Calu3 (cell line): ENCODE measurements around the gene CECR2. TPM values are rescaled to one million over a fixed set of nuclear protein-coding genes. Genes with fewer than 3 reads are reported as not detected.

Experiments
- BruUV-seq: library from RNA; stranded (reverse); fragments of 400-500 nt; replicated peaks from 2 replicates; lab custom pipeline; 2021; lab: Mats Ljungman, UMichigan
- CTCF ChIA-PET: fragments of 300-600 bp; sonication (Branson Sonifier 250); formaldehyde crosslinking; loops from one replicate; lab custom pipeline; 2022; ENCODE audit warnings: antibody characterized with exemption; lab: Charles Lee
- DNase-seq: peaks from one replicate; pipeline ENCODE4 v3.0.0; 2022
- H3K27ac Mint-ChIP-seq: one replicate; pipeline ENCODE4 v1.8.0; 2022; ENCODE audit warnings: mixed read lengths; ENCODE audit not compliant: unreplicated experiment
- H3K27me3 Mint-ChIP-seq: one replicate; pipeline ENCODE4 v1.8.0; 2022; ENCODE audit warnings: mixed read lengths; ENCODE audit not compliant: unreplicated experiment
- H3K36me3 Mint-ChIP-seq: one replicate; pipeline ENCODE4 v1.8.0; 2022; ENCODE audit warnings: mild to moderate bottlenecking, moderate library complexity, mixed read lengths; ENCODE audit not compliant: insufficient read depth, unreplicated experiment
- H3K4me1 Mint-ChIP-seq: one replicate; pipeline ENCODE4 v1.8.0; 2022; ENCODE audit warnings: mild to moderate bottlenecking, low read depth, mixed read lengths; ENCODE audit not compliant: unreplicated experiment
- H3K4me3 Mint-ChIP-seq: one replicate; pipeline ENCODE4 v1.8.0; 2022; ENCODE audit warnings: mild to moderate bottlenecking, low read depth, moderate library complexity, mixed read lengths; ENCODE audit not compliant: unreplicated experiment
- H3K9me3 Mint-ChIP-seq: one replicate; pipeline ENCODE4 v1.8.0; 2022; ENCODE audit warnings: low read depth, mixed read lengths; ENCODE audit not compliant: unreplicated experiment
- intact Hi-C: fragments of 100-400 bp; cut with micrococcal nuclease; formaldehyde crosslinking; loops from one replicate; pipeline ENCODE4 v1.10.0; 2022; ENCODE audit not compliant: unreplicated experiment
- total RNA-seq: library from RNA; stranded (reverse); gene quantifications from 2 replicates; pipeline ENCODE4 v1.2.3, GENCODE V29; 2022
- TF ChIP-seq, protein P1 (sequence below): fragments of 200-600 bp; IDR thresholded peaks from one replicate; pipeline ENCODE4 v1.8.0; 2022; ENCODE audit warnings: antibody characterized with exemption; ENCODE audit not compliant: unreplicated experiment

Gene CECR2
- total RNA-seq, 1 experiment from 2014 or later = 0.09 TPM

DNA sequence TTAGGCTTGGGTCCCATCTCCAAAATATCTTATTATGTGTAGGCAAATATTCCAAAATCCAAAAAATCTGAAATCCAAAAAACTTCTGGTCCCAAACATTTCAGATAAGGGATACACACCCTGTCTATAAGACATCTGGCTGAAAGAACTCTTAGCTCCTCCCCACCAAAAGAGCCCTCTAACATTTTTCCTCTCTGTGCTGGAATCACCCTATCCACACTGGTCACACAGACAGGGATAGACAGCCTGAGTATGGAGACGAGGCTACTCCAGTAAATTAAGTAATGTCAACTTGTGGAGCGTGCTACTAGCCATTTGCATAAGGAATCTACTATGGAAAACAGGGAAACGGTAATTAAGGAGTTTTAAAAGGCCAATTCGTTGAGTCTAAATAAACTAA is 234.4 kb downstream of the CECR2 start:
- intact Hi-C loops = loop anchor here (10.0 kb wide), 1 partner anchor 49 kb away; no protein-coding TSS in a partner anchor
- TF ChIP-seq, protein P1, sequence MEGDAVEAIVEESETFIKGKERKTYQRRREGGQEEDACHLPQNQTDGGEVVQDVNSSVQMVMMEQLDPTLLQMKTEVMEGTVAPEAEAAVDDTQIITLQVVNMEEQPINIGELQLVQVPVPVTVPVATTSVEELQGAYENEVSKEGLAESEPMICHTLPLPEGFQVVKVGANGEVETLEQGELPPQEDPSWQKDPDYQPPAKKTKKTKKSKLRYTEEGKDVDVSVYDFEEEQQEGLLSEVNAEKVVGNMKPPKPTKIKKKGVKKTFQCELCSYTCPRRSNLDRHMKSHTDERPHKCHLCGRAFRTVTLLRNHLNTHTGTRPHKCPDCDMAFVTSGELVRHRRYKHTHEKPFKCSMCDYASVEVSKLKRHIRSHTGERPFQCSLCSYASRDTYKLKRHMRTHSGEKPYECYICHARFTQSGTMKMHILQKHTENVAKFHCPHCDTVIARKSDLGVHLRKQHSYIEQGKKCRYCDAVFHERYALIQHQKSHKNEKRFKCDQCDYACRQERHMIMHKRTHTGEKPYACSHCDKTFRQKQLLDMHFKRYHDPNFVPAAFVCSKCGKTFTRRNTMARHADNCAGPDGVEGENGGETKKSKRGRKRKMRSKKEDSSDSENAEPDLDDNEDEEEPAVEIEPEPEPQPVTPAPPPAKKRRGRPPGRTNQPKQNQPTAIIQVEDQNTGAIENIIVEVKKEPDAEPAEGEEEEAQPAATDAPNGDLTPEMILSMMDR = no peak
- Mint-ChIP-seq H3K27me3 (no peaks in the 10 kb centered on the region), H3K36me3 (peaks cover 25% of the 10 kb centered on the region), H3K4me3 (no peak overlapping the region), H3K4me1 (no peaks in the 10 kb centered on the region), H3K27ac (no peak overlapping the region), H3K9me3 (no peaks in the 10 kb centered on the region)
- CTCF ChIA-PET = no interaction called here
- BruUV-seq = no TSS peak
- no peak for DNase-seq

DNA sequence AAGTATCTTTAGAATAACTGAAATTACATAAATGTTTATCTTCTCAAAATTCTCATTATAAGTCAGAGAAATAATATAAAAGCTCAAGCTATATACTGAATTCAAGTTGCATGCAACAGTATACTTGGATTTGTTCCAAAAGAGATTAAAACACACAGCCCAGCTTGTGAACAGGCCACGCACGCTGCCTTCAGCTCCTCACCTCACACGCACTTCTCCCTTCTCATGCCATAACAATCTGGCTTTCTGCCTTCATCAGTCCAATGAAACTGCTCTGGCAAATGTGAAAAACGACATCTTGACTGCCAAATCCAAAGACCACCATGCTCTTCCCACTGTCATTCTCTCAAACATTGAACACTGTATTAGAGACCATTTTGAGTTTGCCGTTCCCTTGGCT is 237.2 kb downstream of the CECR2 start:
- Mint-ChIP-seq H3K27ac (no peak overlapping the region), H3K27me3 (no peaks in the 10 kb centered on the region), H3K4me1 (no peaks in the 10 kb centered on the region), H3K4me3 (no peak overlapping the region), H3K36me3 (peaks cover 15% of the 10 kb centered on the region), H3K9me3 (no peaks in the 10 kb centered on the region)
- intact Hi-C loops = loop anchor here (10.0 kb wide), 1 partner anchor 52 kb away; no protein-coding TSS in a partner anchor
- no peak for DNase-seq
- CTCF ChIA-PET = no interaction called here
- TF ChIP-seq, protein P1 = no peak
- no TSS peak for BruUV-seq

Other genes with a start within 250 kb of the CECR2 start
- 0.21 and 0.42 TPM in 2 replicates for gene TMEM121B, start 248.1 kb upstream of the CECR2 start, total RNA-seq
- 44.4 and 48.0 TPM in 2 replicates for gene HDHD5, start 210.2 kb upstream of the CECR2 start, total RNA-seq
- not detected in 2 replicates for gene ADA2, start 150.0 kb upstream of the CECR2 start, total RNA-seq
- gene SLC25A18, start 194.0 kb downstream of the CECR2 start, total RNA-seq = 0.28 and 0.95 TPM in 2 replicates